Measurements from ENCODE around the gene DSG1.

DNA sequence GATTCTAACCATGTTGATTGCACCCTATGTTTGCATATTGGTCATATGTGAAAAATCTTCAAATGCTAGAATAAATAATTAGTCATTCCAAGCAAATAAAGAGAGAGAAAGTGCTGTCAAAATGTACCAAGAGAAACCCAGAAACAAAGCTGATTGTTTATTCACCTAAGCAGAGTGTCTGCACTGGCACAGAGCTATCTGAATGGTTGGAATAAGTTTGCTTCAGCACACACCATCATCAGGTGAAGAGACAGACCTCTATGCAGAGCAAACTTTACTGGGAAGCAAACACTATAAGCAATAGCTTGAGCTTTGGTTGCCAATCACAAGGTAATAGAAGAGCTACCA, 84.0 kb downstream of the DSG1 start:
- TF ChIP-seq MAX (IDR thresholded peaks at IDR 0.05) (no peak), CTCF (IDR thresholded peaks at IDR 0.05; ENCODE audit: low read depth, low read length, missing input control) (no peak), GABPA (IDR thresholded peaks at IDR 0.05 in 1 of 2, conservative IDR thresholded peaks at IDR 0.05 in 1 of 2) (no peak)
